ENCODE measurements around the gene USP20.

GRCh38 chr9:129785866-129786265 lies 49.4 kb upstream of the USP20 start:
- TF ChIP-seq CTCF (IDR thresholded peaks at IDR 0.05) (no peak), POLR2A (IDR thresholded peaks at IDR 0.05) (no peak)
